NCI-H345 treated with DMSO at 0.1 percent for 48 hours (cell line): ENCODE results near the gene DIDO1.
"Not testable (repeated sequence)": the region's sequence is repeated elsewhere in the genome, so short reads cannot be mapped to it uniquely, and the experiment has no call there.

Source experiments
- DNase-seq: peaks from one replicate; lab custom pipeline; 2025; ENCODE audit not compliant: unreplicated experiment; lab: John Stamatoyannopoulos, UW

DIDO1 gene

GRCh38 chr20:62858058-62858830 is 68.1 kb downstream of the DIDO1 start:
- no peak for DNase-seq

DNA sequence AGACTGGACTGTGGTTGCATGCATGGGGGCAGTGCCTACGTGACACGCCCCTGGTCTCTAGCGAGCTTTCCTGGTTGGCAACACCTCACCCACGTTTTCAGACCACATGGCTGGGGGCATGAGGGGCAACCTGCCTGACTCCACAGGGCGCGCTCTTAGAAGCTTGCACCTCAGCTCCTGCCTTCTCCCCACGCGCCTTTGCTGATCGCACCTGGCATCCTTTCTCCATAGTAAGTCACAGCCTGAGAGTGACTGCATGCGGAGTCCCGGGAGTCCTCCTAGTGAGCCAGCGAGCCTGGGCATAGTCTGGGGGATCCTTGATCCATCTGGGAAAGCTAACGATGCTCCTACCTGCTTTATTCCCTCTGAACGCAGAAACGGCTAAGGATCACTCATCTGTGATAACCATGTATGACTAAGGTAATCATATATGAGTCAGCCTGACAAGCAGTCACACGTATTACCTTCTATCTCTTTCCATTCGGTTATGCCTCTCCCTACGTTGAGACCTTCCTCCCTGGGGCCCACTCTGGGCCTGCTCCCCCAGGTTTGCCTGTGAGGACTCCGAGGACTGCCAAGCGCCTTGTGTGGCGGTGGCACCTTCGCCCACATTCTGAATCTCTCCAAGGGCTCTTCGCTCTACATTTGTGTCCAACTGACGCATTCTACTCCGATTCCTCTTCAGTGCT is 69.2 kb downstream of the DIDO1 start:
- no peak for DNase-seq

GRCh38 chr20:62855120-62855519 is 71.2 kb downstream of the DIDO1 start:
- no peak for DNase-seq

DNA sequence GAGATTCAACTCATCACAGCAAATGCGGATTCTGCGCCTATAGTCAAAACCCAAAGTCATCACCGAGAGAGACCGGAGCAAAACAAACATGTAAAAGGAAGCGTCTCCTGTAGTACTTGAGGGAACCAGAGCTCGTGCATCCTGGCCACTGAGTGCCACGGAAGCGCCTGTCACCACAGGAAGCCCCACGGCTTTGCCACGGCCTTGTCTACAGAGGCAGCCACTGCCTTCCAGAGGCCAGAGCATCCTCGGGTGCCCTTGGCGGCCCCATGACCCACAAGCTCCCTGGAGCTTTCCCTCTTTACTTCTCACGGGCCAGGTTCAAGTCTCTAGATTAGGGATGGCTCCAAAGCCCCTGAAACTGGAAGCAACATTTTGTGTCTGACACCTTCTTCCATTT is 72.2 kb downstream of the DIDO1 start:
- DNase-seq = no peak

DNA sequence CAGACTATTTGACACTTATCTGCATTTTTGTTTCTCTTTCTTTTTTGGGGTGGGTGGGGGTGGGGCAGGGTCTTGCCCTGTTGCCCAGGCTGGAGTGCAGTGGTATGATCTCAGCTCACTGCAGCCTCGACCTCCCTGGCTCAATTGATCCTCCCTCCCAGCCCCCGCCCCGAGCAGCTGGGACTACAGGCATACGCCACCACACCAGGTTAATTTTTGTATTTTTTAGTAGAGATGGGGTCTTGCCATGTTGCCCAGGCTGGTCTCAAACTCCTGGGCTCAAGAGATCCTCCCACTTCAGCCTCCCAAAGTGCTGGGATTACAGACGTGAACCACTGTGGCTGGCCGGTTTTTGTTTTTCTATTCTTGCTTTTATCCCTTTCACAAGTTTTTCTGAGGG is 73.0 kb downstream of the DIDO1 start:
- DNase-seq = not testable (repeated sequence)

DNA sequence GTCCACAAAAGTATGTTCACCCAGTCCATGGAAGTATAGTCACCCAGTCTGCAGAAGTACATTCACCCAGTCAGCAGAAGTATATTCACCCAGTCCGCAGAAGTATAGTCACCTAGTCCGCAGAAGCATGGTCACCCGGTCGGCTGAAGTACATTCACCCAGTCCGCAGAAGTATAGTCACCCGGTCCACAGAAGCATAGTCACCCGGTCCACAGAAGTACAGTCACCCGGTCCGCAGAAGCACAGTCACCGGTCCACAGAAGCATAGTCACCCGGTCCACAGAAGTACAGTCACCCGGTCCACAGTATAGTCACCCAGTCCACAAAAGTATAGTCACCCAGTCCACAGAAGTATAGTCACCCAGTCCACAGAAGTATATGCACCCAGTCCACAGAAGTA is 73.5 kb downstream of the DIDO1 start:
- no peak for DNase-seq

DNA sequence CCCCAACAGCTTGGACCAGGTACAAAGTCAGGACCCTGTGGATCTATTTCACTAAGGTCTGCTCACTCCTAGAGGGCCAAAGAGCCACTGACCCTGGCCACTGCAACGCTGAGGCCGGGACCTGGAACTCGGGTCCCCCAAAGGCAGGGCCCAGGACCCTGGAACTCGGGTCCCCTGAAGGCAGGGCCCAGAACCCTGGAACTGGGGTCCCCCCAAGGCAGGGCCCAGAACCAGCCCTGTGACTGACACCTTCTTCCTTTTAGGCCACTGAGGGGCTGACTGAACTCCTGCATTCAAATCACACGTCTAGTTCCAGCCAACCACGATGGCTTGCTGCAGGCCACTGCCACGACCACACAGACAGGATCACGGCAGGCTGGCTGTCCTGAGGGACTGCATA is 74.1 kb downstream of the DIDO1 start:
- no peak for DNase-seq

DNA sequence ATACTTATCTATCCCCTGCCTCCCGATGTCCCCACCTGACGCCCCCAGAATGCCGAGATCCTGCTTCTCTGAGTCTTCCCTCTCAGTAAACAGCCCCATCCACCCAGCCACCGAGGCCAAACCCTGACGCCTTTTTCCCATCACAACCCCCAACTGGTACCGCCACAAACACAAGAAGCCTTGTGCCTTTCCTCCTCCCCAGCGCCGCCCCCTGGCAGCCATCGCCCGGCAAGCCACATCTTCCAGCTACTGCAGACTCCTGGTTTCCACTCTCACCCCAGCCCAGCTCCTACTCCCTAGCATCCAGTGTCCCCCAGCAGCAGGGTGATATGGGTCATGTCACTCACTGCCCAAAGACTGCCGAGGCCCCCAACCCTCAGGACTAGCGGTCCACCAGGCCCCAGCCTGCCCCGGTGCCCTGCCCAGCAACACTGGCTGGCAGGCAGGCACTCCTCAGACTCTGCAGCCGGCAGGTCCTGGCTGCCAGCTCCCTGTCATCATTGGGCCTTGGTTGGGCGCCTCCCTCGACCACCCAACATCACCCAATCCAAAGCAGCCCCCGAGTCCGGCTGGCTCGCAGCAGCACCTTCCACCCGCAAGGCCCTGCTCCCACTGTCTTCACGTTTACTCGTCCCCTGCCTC is 75.9 kb downstream of the DIDO1 start:
- DNase-seq = no peak

GRCh38 chr20:62849431-62849830 is 76.9 kb downstream of the DIDO1 start:
- DNase-seq = no peak

- DNase-seq = not testable (repeated sequence)
These were observed 77.4 kb downstream of the DIDO1 start for GRCh38 chr20:62848917-62849316.

DNA sequence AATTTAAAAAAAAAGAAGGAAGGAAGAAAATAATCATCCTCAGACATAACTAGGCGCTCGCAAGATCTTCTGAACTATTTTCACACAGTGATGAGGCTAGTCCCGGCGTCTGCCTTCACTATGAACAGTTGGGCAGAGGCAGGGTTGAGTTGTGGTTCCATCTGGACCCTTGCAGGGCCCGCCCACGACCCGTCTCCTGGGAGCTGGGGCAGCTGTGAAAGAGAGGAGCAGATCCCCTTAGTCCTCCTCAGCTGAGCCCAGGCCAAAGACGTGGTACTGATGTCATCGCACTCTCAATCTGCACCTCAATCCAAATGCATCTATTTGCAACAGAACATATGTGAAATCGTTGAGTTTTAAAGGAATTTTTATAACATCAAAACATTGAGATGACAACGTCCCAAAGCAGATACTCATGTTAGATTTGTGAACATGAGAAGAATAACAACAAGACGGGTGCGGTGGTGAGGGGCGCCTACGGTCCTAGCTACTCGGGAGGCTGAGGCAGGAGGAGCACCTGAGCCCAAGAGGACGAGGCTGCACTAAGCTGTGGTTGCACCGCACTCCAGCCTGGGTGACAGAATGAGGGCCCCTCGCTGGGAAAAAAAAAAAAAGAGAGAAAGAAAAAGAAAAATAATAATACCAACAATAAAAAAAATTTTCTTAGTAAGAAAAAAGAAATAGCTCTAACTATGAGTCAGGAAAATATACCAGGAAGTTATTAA is 80.0 kb downstream of the DIDO1 start:
- DNase-seq = no peak

DNA sequence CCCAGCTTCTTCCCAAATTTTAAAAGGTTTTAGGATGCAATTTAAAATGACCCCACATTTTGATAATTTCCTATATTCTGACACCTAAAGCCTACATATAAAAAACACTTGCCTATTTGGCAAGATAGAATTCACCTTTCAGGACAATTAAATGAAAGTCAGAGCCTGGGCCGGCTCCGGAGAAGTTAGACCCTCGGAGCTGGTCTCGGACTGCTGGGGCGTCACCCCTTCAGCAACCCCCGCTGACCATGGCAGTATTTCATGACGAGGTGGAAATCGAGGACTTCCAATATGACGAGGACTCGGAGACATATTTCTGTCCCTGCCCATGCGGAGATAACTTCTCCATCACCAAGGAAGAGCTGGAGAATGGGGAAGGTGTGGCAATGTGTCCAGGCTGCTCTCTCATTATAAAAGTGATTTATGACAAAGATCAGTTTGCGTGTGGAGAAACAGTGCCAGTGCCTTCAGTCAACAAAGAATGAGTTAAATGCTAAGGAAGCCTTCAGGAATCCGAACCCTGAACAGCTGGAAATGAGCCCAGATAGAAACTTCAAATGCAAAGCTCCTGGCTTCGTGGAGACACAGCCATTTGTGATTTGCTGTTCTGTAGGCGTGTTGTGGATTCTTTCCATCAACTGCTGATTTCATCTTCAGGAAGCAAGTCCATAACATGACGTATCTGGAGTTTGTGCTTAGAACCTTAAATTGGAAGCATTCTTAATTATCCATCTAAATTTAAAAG is 80.7 kb downstream of the DIDO1 start:
- DNase-seq = no peak

- DNase-seq = no peak
These were observed 82.1 kb downstream of the DIDO1 start for GRCh38 chr20:62844182-62844581.

DNA sequence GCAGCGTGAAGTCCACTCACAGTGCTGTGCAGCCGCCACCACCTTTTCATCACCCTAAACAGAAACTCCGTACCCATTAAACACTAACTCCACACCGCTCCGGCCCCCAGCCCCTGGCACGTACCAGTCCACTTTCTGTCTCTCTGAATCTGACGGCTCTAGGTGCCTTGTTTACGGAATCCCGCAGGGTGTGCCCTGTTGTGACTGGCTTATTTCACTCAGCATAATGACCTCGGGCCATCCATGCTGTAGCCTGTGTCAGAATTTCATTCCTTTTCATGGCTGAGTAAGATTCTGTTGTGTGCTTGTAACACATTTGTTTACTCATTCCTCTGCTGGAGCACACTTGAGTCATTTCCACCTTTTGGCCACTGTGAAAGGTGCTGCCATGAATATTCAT is 82.6 kb downstream of the DIDO1 start:
- no peak for DNase-seq

DNA sequence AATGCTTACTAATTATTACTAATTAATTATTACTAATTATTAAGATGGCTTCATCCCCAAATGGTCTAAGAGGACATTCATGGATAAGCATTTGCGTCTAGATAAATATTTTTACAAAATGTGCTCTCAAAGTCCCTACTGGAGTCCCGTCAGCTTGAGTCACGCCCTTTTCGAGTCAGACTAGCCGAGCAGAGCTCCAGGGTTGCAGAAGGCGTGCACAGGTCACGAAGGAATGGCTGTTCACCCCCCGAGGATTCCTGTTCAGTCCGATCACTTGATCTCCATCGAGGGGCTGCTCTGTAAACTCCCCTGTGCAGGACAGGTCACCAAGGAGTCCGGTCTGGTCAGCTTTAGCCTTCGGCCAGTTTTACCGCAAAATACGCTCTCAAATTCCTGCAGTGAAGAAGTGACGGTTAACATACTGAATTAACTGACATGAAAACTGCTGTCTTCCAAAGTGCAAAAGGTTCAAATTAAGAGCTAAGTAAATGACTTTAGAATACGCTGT is 84.5 kb downstream of the DIDO1 start:
- DNase-seq = no peak

GRCh38 chr20:62840244-62841197 is 85.8 kb downstream of the DIDO1 start:
- no peak for DNase-seq

GRCh38 chr20:62839816-62840215 is 86.5 kb downstream of the DIDO1 start:
- no peak for DNase-seq

- no peak for DNase-seq
These were observed 87.0 kb downstream of the DIDO1 start for GRCh38 chr20:62839261-62839660.

GRCh38 chr20:62838128-62838891 is 88.0 kb downstream of the DIDO1 start:
- peak; percentile 55 for DNase-seq
